ENCODE data around the gene DAB2.

Gene DAB2

DNA sequence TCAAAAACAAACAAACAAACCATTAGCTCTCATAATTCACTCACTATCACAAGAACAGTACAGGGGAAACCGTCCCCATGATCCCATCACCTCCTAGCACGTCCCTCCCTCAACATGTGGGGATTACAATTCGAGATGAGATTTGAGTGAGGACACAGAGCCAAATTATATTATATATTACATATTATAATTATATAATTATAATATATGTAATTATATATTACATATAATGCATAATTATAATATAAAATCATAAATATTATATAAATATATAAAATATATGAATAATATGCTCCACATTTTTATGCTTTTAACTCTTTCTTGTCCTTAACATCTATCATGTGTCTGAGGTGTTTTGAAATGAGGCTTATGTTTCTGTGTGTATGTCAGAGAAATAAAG lies 57.1 kb downstream of the DAB2 start:
- Histone ChIP-seq H3K36me3 (replicated peaks) (peaks cover 18% of the 10 kb centered on the region), H3K27me3 (replicated peaks) (no peaks in the 10 kb centered on the region), H3K4me3 (ENCODE audit: low read depth, low read length) (no peak overlapping the region), H3K27ac (no peak overlapping the region)
- TF ChIP-seq, protein P1, sequence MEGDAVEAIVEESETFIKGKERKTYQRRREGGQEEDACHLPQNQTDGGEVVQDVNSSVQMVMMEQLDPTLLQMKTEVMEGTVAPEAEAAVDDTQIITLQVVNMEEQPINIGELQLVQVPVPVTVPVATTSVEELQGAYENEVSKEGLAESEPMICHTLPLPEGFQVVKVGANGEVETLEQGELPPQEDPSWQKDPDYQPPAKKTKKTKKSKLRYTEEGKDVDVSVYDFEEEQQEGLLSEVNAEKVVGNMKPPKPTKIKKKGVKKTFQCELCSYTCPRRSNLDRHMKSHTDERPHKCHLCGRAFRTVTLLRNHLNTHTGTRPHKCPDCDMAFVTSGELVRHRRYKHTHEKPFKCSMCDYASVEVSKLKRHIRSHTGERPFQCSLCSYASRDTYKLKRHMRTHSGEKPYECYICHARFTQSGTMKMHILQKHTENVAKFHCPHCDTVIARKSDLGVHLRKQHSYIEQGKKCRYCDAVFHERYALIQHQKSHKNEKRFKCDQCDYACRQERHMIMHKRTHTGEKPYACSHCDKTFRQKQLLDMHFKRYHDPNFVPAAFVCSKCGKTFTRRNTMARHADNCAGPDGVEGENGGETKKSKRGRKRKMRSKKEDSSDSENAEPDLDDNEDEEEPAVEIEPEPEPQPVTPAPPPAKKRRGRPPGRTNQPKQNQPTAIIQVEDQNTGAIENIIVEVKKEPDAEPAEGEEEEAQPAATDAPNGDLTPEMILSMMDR (IDR thresholded peaks at IDR 0.05; ENCODE audit: low read depth, low read length, missing control alignments) = no peak
- no peak for DNase-seq
- in situ Hi-C loops (cut with HindIII; ENCODE audit: low pct_ligation_motif_present, low sequenced_read_pairs) = no loop called here

DNA sequence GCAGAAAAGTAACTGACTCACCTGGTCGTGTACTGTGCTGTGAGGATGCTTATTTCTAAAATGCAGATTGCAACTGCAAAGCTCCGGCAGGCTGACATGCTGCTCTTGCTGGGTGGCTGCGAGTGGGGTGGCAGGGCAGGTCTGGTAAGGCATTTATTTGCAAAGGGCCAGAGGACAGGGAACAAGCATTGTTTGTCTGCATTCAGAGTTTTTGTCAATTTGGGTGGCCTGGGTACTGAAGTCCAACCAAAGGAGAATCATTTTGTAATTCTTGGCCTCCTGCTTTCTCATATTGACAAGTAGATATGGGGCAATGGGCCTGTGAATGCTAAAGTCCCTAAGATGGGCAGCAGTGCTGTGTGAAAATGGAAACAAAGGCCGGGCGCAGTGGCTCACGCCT lies 60.4 kb downstream of the DAB2 start, which contains the start of gene C9:
C9 (minus strand) TSS at position 129 of the 400 bp plus-strand sequence; CDS start at position 98, 31 bp downstream.
- no peak within 1 kb of the TSS for H3K4me3 ChIP-seq (ENCODE audit: low read depth, low read length)
- no peak for DNase-seq
- H3K27me3 ChIP-seq (replicated peaks) = no peaks in the 10 kb centered on the region
- no peaks in the 10 kb centered on the region for H3K36me3 ChIP-seq (replicated peaks)
- H3K27ac ChIP-seq = no peak within 1 kb of the TSS
- TF ChIP-seq, protein P1 (IDR thresholded peaks at IDR 0.05; ENCODE audit: low read depth, low read length, missing control alignments) = no peak
- in situ Hi-C loops (cut with HindIII; ENCODE audit: low pct_ligation_motif_present, low sequenced_read_pairs) = no loop called here

DNA sequence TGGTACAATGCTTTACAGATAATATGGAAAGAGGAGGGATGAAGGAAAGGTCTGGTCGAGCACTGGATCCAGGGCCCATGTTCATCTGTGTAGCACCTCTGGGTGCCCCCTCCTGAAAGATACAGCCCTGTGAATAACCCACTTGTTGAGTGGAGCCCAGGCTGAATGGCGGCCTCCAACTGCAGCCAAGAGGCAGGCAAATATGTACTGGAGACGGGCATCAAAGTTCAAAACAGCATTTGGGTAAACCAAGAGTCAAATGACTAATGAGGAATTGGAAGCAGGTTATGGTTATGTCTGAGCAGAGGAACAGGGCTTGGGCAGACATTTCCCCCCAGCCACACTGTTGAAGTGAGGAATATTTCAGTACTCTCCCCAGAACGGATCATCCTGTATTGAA lies 61.6 kb downstream of the DAB2 start:
- Histone ChIP-seq H3K4me3 (ENCODE audit: low read depth, low read length) (no peak overlapping the region), H3K27ac (no peak overlapping the region), H3K27me3 (replicated peaks) (no peaks in the 10 kb centered on the region), H3K36me3 (replicated peaks) (no peaks in the 10 kb centered on the region)
- DNase-seq = no peak
- TF ChIP-seq, protein P1 (IDR thresholded peaks at IDR 0.05; ENCODE audit: low read depth, low read length, missing control alignments) = no peak
- in situ Hi-C loops (cut with HindIII; ENCODE audit: low pct_ligation_motif_present, low sequenced_read_pairs) = no loop called here

DNA sequence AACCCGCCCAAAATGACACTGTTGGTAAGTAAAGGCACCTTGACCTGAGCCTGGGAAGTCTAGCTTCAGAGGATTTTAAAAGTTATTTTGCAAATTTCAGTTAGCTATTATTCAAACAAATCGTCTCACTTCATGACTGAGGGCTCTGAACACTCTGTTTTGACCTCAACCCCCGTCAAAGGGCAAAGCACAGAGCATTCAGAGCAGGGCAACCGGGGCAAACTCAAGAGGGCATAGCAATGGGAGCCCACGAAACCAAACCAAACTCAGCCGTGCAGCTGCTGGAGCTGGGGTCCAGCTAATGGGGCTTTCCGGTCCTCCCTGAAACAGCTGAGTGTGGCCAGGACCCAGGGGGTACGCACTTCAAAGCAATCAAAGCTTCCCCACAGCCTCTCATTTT lies 62.1 kb downstream of the DAB2 start:
- in situ Hi-C loops (cut with HindIII; ENCODE audit: low pct_ligation_motif_present, low sequenced_read_pairs) = no loop called here
- TF ChIP-seq, protein P1 (IDR thresholded peaks at IDR 0.05; ENCODE audit: low read depth, low read length, missing control alignments) = no peak
- Histone ChIP-seq H3K27ac (no peak overlapping the region), H3K4me3 (ENCODE audit: low read depth, low read length) (no peak overlapping the region), H3K27me3 (replicated peaks) (no peaks in the 10 kb centered on the region), H3K36me3 (replicated peaks) (no peaks in the 10 kb centered on the region)
- no peak for DNase-seq

DNA sequence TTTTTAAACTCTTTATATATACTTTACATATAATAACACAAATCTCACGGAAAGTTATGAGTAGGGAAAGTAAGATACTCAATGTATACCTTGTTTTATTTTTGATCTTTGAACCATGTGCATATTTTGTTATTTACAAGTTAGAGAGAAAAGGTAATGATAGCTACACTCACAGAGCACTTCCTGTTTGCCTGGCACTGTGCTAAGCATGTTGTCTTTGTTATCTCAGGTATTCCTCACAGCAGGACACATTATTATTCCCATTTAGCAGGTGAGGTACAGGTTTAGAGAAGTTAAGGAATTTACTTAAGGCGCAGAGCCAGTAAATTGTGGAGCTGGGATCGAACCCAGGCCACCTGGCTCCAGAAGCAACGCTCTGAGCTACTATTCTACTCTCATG lies 63.5 kb downstream of the DAB2 start:
- Histone ChIP-seq H3K4me3 (ENCODE audit: low read depth, low read length) (no peak overlapping the region), H3K27ac (no peak overlapping the region), H3K27me3 (replicated peaks) (no peaks in the 10 kb centered on the region), H3K36me3 (replicated peaks) (no peaks in the 10 kb centered on the region)
- TF ChIP-seq, protein P1 (IDR thresholded peaks at IDR 0.05; ENCODE audit: low read depth, low read length, missing control alignments) = no peak
- in situ Hi-C loops (cut with HindIII; ENCODE audit: low pct_ligation_motif_present, low sequenced_read_pairs) = no loop called here
- no peak for DNase-seq

DNA sequence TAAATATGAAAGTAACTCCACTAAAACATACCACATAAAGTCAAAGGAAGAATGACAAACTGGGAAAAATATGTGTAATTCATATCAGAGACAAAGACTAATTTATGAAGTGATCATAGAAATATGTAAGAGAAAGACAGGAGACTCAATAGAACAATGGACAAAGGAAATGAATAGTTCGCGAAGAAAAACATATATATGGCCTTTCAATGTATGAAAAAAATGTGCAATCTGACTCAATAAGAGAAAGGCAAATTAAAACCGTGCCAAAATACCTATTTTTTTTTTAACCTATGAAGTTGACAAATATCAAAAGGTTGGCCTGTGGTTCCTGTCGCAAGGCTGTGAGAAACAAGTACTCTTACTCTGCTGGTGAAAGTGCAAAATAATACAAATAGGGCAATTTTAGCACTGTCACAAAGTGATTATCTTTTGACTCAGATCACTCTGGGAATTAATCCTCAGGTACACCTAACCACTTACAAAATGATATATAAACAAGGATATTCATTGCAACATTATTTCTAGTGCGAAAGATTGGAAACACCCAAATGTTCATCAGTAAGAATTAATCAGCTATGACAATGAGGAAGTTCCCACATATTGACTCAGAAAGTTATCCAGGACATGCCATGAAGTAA lies 64.2 kb downstream of the DAB2 start:
- in situ Hi-C loops (cut with HindIII; ENCODE audit: low pct_ligation_motif_present, low sequenced_read_pairs) = no loop called here
- H3K27ac ChIP-seq = peak overlapping the region; percentile 65
- no peaks in the 10 kb centered on the region for H3K36me3 ChIP-seq (replicated peaks)
- H3K4me3 ChIP-seq (ENCODE audit: low read depth, low read length) = no peak overlapping the region
- no peaks in the 10 kb centered on the region for H3K27me3 ChIP-seq (replicated peaks)
- DNase-seq = no peak
- TF ChIP-seq, protein P1 (IDR thresholded peaks at IDR 0.05; ENCODE audit: low read depth, low read length, missing control alignments) = no peak
